Sigmoid colon (tissue), 3 donors: ENCODE measurements around the gene MTMR3.

Experiments used
- POLR2A ChIP-seq, 2 donors: fragments of 450-650 bp; IDR thresholded peaks; one replicate each; pipeline ENCODE4 v1.6.1; 2016; ENCODE audit warnings: antibody characterized with exemption in 2 of 2, mild to moderate bottlenecking in 2 of 2, moderate library complexity in 2 of 2
- TF ChIP-seq, protein P1 (sequence below), 4 experiments: fragments of 450-650 bp in 3 of 4; fragments of 200-600 bp in 1 of 4; IDR thresholded peaks; one replicate each; pipeline ENCODE4 v1.5.1; 2016 to 2019; ENCODE audit warnings: antibody characterized with exemption in 4 of 4, mild to moderate bottlenecking in 3 of 4, moderate library complexity in 2 of 4

- TF ChIP-seq, protein P1, sequence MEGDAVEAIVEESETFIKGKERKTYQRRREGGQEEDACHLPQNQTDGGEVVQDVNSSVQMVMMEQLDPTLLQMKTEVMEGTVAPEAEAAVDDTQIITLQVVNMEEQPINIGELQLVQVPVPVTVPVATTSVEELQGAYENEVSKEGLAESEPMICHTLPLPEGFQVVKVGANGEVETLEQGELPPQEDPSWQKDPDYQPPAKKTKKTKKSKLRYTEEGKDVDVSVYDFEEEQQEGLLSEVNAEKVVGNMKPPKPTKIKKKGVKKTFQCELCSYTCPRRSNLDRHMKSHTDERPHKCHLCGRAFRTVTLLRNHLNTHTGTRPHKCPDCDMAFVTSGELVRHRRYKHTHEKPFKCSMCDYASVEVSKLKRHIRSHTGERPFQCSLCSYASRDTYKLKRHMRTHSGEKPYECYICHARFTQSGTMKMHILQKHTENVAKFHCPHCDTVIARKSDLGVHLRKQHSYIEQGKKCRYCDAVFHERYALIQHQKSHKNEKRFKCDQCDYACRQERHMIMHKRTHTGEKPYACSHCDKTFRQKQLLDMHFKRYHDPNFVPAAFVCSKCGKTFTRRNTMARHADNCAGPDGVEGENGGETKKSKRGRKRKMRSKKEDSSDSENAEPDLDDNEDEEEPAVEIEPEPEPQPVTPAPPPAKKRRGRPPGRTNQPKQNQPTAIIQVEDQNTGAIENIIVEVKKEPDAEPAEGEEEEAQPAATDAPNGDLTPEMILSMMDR (IDR thresholded peaks at IDR 0.05) = no peak
- no peak for TF ChIP-seq POLR2A (IDR thresholded peaks at IDR 0.05)
These were observed 121.1 kb downstream of the MTMR3 start for GRCh38 chr22:30004101-30004500.
